ENCODE measurements around the gene CDC42BPA. TPM values are rescaled to one million over a fixed set of nuclear protein-coding genes. Genes with fewer than 3 reads are reported as not detected.
A peak's percentile ranks its signal among the peaks of the same experiment; 100 is the strongest.

CDC42BPA gene
- total RNA-seq, 1 experiment from 2014 or later = 30.1 TPM

- no peak overlapping the region for H3K4ac ChIP-seq (ENCODE audit: low read depth, low read length)
- H3K4me1 Mint-ChIP-seq = peaks cover 1 to 8% of the 10 kb centered on the region in 2 experiments
These were observed 187.1 kb downstream of the CDC42BPA start for GRCh38 chr1:227131193-227131592.

More at GRCh38 chr1:227131193-227131592, 187.1 kb downstream of the CDC42BPA start:
- H2BK5ac ChIP-seq (ENCODE audit: insufficient read length, low read length) = no peak overlapping the region
- no peaks in the 10 kb centered on the region; the same call in 1 of the 2 replicates for H3K4me1 ChIP-seq (ENCODE audit: insufficient read depth, low read length)
- no peak overlapping the region for H2BK15ac ChIP-seq (ENCODE audit: low read depth, low read length)
- H4K20me1 ChIP-seq (ENCODE audit: control insufficient read depth, insufficient read depth, insufficient read length) = no peaks in the 10 kb centered on the region
- no peak overlapping the region for H3K56ac ChIP-seq (ENCODE audit: insufficient read length, low read depth, low read length)
- no peak overlapping the region for H2AK5ac ChIP-seq (ENCODE audit: insufficient read length, low read length)
- no peak overlapping the region for H3K18ac ChIP-seq (ENCODE audit: insufficient read length, low read depth, low read length)
- no peak overlapping the region for H4K8ac ChIP-seq (replicated peaks; ENCODE audit: insufficient read length, low read depth, low read length)
- no peak overlapping the region for H3K27ac Mint-ChIP-seq
- no peak overlapping the region for H2BK120ac ChIP-seq (ENCODE audit: low read depth, low read length, poor library complexity, severe bottlenecking)
- H3K9me3 ChIP-seq (ENCODE audit: control insufficient read depth, low read depth, low read length) = no peaks in the 10 kb centered on the region
- H3K27me3 ChIP-seq (ENCODE audit: insufficient read depth, low read length) = no peaks in the 10 kb centered on the region
- H2BK12ac ChIP-seq (ENCODE audit: insufficient read length, low read depth, low read length) = no peak overlapping the region
- H4K91ac ChIP-seq (ENCODE audit: insufficient read length, low read depth, low read length) = no peak overlapping the region
- no peak overlapping the region for H3K27ac ChIP-seq (ENCODE audit: insufficient read length, low read depth, low read length)
- peaks cover 0 to 3% of the 10 kb centered on the region in 2 experiments; a peak in 1 of 5 replicates for H3K9me3 Mint-ChIP-seq
- H2AFZ ChIP-seq (ENCODE audit: low read length) = no peak overlapping the region
- no peaks in the 10 kb centered on the region for H3K79me1 ChIP-seq (ENCODE audit: insufficient read depth, low read depth, low read length, poor library complexity, severe bottlenecking)
- H3K36me3 Mint-ChIP-seq (ENCODE audit: insufficient read depth in 1 of 3, low read depth in 3 of 3) = peaks cover 12 to 27% (median 12%) of the 10 kb centered on the region in 3 experiments
- no peak overlapping the region for H3K9ac ChIP-seq (ENCODE audit: extremely low read depth, insufficient read length, low read length)
- H3K4me2 ChIP-seq (ENCODE audit: insufficient read depth, insufficient read length, low read length) = no peak overlapping the region
- H3K14ac ChIP-seq (ENCODE audit: insufficient read depth, low read length) = no peak overlapping the region
- H3K27me3 Mint-ChIP-seq (ENCODE audit: low read depth) = no peaks in the 10 kb centered on the region
- no peak overlapping the region for H4K5ac ChIP-seq (ENCODE audit: insufficient read length, low read depth, low read length)
- no peak overlapping the region for H3K23ac ChIP-seq (ENCODE audit: insufficient read length, low read depth, low read length)
- H3T11ph ChIP-seq (ENCODE audit: low read length) = no peak overlapping the region
- no peak overlapping the region for H2BK20ac ChIP-seq (ENCODE audit: low read depth, low read length, poor library complexity, severe bottlenecking)
- TF ChIP-seq, protein P1, sequence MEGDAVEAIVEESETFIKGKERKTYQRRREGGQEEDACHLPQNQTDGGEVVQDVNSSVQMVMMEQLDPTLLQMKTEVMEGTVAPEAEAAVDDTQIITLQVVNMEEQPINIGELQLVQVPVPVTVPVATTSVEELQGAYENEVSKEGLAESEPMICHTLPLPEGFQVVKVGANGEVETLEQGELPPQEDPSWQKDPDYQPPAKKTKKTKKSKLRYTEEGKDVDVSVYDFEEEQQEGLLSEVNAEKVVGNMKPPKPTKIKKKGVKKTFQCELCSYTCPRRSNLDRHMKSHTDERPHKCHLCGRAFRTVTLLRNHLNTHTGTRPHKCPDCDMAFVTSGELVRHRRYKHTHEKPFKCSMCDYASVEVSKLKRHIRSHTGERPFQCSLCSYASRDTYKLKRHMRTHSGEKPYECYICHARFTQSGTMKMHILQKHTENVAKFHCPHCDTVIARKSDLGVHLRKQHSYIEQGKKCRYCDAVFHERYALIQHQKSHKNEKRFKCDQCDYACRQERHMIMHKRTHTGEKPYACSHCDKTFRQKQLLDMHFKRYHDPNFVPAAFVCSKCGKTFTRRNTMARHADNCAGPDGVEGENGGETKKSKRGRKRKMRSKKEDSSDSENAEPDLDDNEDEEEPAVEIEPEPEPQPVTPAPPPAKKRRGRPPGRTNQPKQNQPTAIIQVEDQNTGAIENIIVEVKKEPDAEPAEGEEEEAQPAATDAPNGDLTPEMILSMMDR (conservative IDR thresholded peaks at IDR 0.05) = peak; percentile 71
- no peaks in the 10 kb centered on the region for H3K23me2 ChIP-seq (ENCODE audit: insufficient read length, low read depth, low read length, poor library complexity, severe bottlenecking)
- no CpG with 5 or more reads among the region's 3 CpGs for WGBS (ENCODE audit: extremely low coverage, insufficient read length, low lambda C conversion rate)
- no peak overlapping the region for H3K4me3 Mint-ChIP-seq
- H3K79me2 ChIP-seq (ENCODE audit: insufficient read depth, low read length) = no peaks in the 10 kb centered on the region
- no peak for DNase-seq

Data from H9 (cell line).